ENCODE data around the gene RBM7.

Gene RBM7

DNA sequence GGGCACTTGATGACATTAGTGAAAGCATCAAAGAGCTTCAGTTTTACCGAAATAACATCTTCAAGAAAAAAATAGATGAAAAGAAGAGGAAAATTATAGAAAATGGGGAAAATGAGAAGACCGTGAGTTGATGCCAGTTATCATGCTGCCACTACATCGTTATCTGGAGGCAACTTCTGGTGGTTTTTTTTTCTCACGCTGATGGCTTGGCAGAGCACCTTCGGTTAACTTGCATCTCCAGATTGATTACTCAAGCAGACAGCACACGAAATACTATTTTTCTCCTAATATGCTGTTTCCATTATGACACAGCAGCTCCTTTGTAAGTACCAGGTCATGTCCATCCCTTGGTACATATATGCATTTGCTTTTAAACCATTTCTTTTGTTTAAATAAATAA is 49.4 kb downstream of the RBM7 start:
- DNase-seq = no peak

DNA sequence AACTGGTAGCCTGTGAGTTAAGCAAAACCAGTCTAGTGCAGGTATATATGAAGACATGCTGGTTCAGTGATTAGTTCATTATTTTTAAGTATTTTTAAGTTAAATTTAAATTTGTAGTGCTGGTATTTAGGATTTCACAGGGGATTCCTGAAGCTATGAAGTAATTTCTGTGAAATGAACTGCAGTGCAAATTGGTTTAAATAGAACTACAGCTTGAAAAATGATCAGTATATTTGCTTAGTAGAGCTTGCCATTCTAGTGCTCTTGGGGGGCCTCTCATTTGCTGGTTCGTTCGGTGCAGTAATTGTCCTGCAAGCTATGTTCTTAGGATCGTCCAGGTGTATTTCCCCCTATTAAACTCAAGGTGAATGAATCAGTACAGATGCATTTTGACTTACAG is 51.9 kb downstream of the RBM7 start:
- DNase-seq = no peak

Measured in SHP77 (cell line).